Stomach (tissue), 9 donors: Measurements from ENCODE around the gene FERMT1. TPM values are rescaled to one million over a fixed set of nuclear protein-coding genes. Genes with fewer than 3 reads are reported as not detected.
A peak's percentile ranks its signal among the peaks of the same experiment; 100 is the strongest.

Experiments used
- DNase-seq, 2 donors: peaks; one replicate each; pipeline versions ENCODE4 v3.0.0 to v3.0.0-alpha.2; 2013 to 2019
- H3K27ac ChIP-seq, 5 donors: fragments of 200-600 bp in 4 of 5; sonication (generic) in 4 of 5; one replicate each; pipeline ENCODE4 v1.5.1; 2013 to 2019; ENCODE audit warnings: mild to moderate bottlenecking in 1 of 5, moderate library complexity in 1 of 5
- H3K27me3 ChIP-seq, 3 donors: fragments of 200-600 bp; sonication (generic); one replicate each; pipeline ENCODE4 v1.5.1; 2017 to 2019; ENCODE audit warnings: mixed run types in 1 of 3
- H3K36me3 ChIP-seq, 4 donors: fragments of 200-600 bp; sonication (generic); 1 replicate in 3 of 4; 2 replicates in 1 of 4; pipeline ENCODE4 v1.5.1; 2016 to 2019
- H3K4me1 ChIP-seq, 4 donors: fragments of 200-600 bp; sonication (generic); one replicate each; pipeline ENCODE4 v1.5.1; 2016 to 2019
- H3K4me3 ChIP-seq, 4 donors: fragments of 200-600 bp; sonication (generic) in 3 of 4; one replicate each; pipeline ENCODE4 v1.5.1; 2016 to 2019; ENCODE audit warnings: mild to moderate bottlenecking in 1 of 4
- H3K9me3 ChIP-seq, 4 donors: fragments of 200-600 bp; sonication (generic); one replicate each; pipeline ENCODE4 v1.5.1; 2016 to 2019
- CTCF ChIP-seq, 7 experiments: fragments of 450-650 bp in 4 of 7; fragments of 200-600 bp in 3 of 7; sonication (generic) in 3 of 7; IDR thresholded peaks; one replicate each; pipeline ENCODE4 v1.5.1; 2016 to 2019; ENCODE audit warnings: antibody characterized with exemption in 7 of 7, control low read depth in 2 of 7, mild to moderate bottlenecking in 1 of 7
- EP300 ChIP-seq: sonication (generic); formaldehyde crosslinking; IDR thresholded peaks from one replicate; pipeline ENCODE4 v1.6.1; 2017; ENCODE audit warnings: antibody characterized with exemption
- POLR2A ChIP-seq, 4 donors: fragments of 450-650 bp; IDR thresholded peaks; one replicate each; pipeline ENCODE4 v1.6.1; 2016; ENCODE audit warnings: antibody characterized with exemption in 4 of 4, control low read depth in 2 of 4, mild to moderate bottlenecking in 1 of 4, moderate library complexity in 1 of 4
- POLR2AphosphoS5 ChIP-seq, 3 donors: sonication (generic); formaldehyde crosslinking; IDR thresholded peaks; one replicate each; pipeline ENCODE4 v1.6.1; 2016; ENCODE audit warnings: antibody characterized with exemption in 3 of 3
- WGBS, 5 donors: extraction: QIAGEN DNeasy Blood & Tissue Kit in 3 of 5; methylation state at CpG; one replicate each; pipeline versions ENCODE4 v1.1.5 to v1.1.7; 2013 to 2018; 5-methylcytosine and 5-hydroxymethylcytosine counted together
- intact Hi-C: fragments of 100-400 bp; cut with DNase I; formaldehyde crosslinking; loops from one replicate; pipeline ENCODE4 v1.15.1; 2023; ENCODE audit warnings: low total_unique reads
- polyA plus RNA-seq, 3 donors: library from polyadenylated mRNA; stranded (reverse); fragments of 200-250 nt; gene quantifications; one replicate each; pipeline ENCODE4 v1.2.3, GENCODE V29; 2013
- total RNA-seq, 5 donors: library from RNA; depleted of rRNA; stranded (reverse); fragments of >200 nt; gene quantifications; one replicate each; pipeline versions ENCODE4 v1.1.0 to v1.2.3, GENCODE V29; 2014 to 2016
- donor health status: healthy with polysubstance abuse.
- donor health status: Bipolar disorder and iron deficiency.
- donor health status: healthy.

Gene FERMT1
- total and polyA plus RNA-seq, 8 donors: 0.45 to 14.5 (median 7.9) TPM

- no peak for TF ChIP-seq CTCF (IDR thresholded peaks at IDR 0.05)
- peak in 1 of 3 donors; percentile 15 for TF ChIP-seq POLR2AphosphoS5 (IDR thresholded peaks at IDR 0.05)
- Histone ChIP-seq H3K4me3 (no peak overlapping the region), H3K36me3 (peaks cover 7 to 49% (median 43%) of the 10 kb centered on the region in 4 donors), H3K9me3 (peaks cover 0 to 5% (median 0%) of the 10 kb centered on the region in 4 donors), H3K27me3 (no peaks in the 10 kb centered on the region), H3K27ac (no peak overlapping the region), H3K4me1 (peaks cover 18 to 58% (median 36%) of the 10 kb centered on the region in 4 donors)
- no peak for DNase-seq
- intact Hi-C loops: no loop called here
- WGBS, 5 donors: 52 to 71% (median 63%) methylated on average over 6 of the region's 6 CpGs
Observed at GRCh38 chr20:6029538-6029937, 93.3 kb downstream of the FERMT1 start.

- H3K4me1 ChIP-seq: peaks cover 10 to 51% (median 30%) of the 10 kb centered on the region in 4 donors
- TF ChIP-seq POLR2A (IDR thresholded peaks at IDR 0.05) (no peak), CTCF (IDR thresholded peaks at IDR 0.05) (no peak), EP300 (no peak), POLR2AphosphoS5 (IDR thresholded peaks at IDR 0.05) (no peak)
- no peaks in the 10 kb centered on the region for H3K27me3 ChIP-seq
- intact Hi-C loops: no loop called here
- peaks cover 11 to 50% (median 43%) of the 10 kb centered on the region in 4 donors for H3K36me3 ChIP-seq
- H3K9me3 ChIP-seq: peaks cover 0 to 5% (median 0%) of the 10 kb centered on the region in 4 donors
- DNase-seq: no peak
- peak overlapping the region in 1 of 5 donors; percentile 16 for H3K27ac ChIP-seq
- no peak overlapping the region for H3K4me3 ChIP-seq
Observed at GRCh38 chr20:6028818-6029217, 94.0 kb downstream of the FERMT1 start.

- Histone ChIP-seq H3K9me3 (peaks cover 0 to 5% (median 0%) of the 10 kb centered on the region in 4 donors), H3K27me3 (no peaks in the 10 kb centered on the region), H3K4me1 (peaks cover 4 to 26% (median 18%) of the 10 kb centered on the region in 4 donors), H3K4me3 (no peak overlapping the region), H3K27ac (no peak overlapping the region), H3K36me3 (peaks cover 11 to 53% (median 47%) of the 10 kb centered on the region in 4 donors)
- 60 to 79% (median 76%) methylated on average over 3 of the region's 3 CpGs for WGBS, 5 donors
- TF ChIP-seq POLR2A (IDR thresholded peaks at IDR 0.05) (no peak), CTCF (IDR thresholded peaks at IDR 0.05) (no peak), EP300 (no peak), POLR2AphosphoS5 (IDR thresholded peaks at IDR 0.05) (no peak)
- intact Hi-C loops: no loop called here
- DNase-seq: no peak
Observed at GRCh38 chr20:6026051-6026450, 96.8 kb downstream of the FERMT1 start.

Other genes starting within 250 kb of the FERMT1 start
- gene CHGB, start 211.5 kb downstream of the FERMT1 start, total RNA-seq: 1 to 10 TPM in 2 of 5 donors, not detected in 3; 3.5 to 6.4 TPM
- 1 to 10 TPM; 1.1 to 3.7 (median 3.6) TPM for gene CHGB, start 211.5 kb downstream of the FERMT1 start, polyA plus RNA-seq
- gene TRMT6, start 172.5 kb downstream of the FERMT1 start, total RNA-seq: 10 to 100 TPM in 2 of 5 donors, 1 to 10 TPM in 3; 2.9 to 10.9 (median 8.3) TPM
- 1 to 10 TPM; 6.2 to 8.4 (median 7.0) TPM for gene TRMT6, start 172.5 kb downstream of the FERMT1 start, polyA plus RNA-seq
- gene MCM8, start 172.4 kb downstream of the FERMT1 start, total RNA-seq: 10 to 100 TPM in 1 of 5 donors, 1 to 10 TPM in 4; 3.2 to 39.3 (median 7.1) TPM
- 1 to 10 TPM; 2.1 to 2.9 (median 2.6) TPM for gene MCM8, start 172.4 kb downstream of the FERMT1 start, polyA plus RNA-seq
- gene CRLS1, start 116.9 kb downstream of the FERMT1 start, total RNA-seq: 100 to 1,000 TPM in 2 of 5 donors, 10 to 100 TPM in 3; 45.5 to 228 (median 83.9) TPM
- gene CRLS1, start 116.9 kb downstream of the FERMT1 start, polyA plus RNA-seq: 10 to 100 TPM; 60.9 to 81.1 (median 76.5) TPM
- 1 to 10 TPM in 2 of 5 donors, not detected in 3; 1.1 to 2.9 TPM for gene LRRN4, start 69.0 kb downstream of the FERMT1 start, total RNA-seq
- under 1 TPM in 1 of 3 donors, not detected in 2; 0.19 TPM for gene LRRN4, start 69.0 kb downstream of the FERMT1 start, polyA plus RNA-seq